Esophagus squamous epithelium (tissue), 4 donors: ENCODE measurements around the gene IMPG2.

Experiments
- CTCF ChIP-seq, 6 experiments: fragments of 450-650 bp in 4 of 6; fragments of 200-600 bp in 2 of 6; sonication (generic) in 2 of 6; IDR thresholded peaks; one replicate each; pipeline ENCODE4 v1.5.1; 2016 to 2019; ENCODE audit warnings: antibody characterized with exemption in 6 of 6, mild to moderate bottlenecking in 4 of 6, moderate library complexity in 4 of 6
- POLR2A ChIP-seq, 4 donors: fragments of 450-650 bp; IDR thresholded peaks; one replicate each; pipeline ENCODE4 v1.6.1; 2017; ENCODE audit warnings: antibody characterized with exemption in 4 of 4, mild to moderate bottlenecking in 4 of 4, moderate library complexity in 3 of 4

- TF ChIP-seq CTCF (IDR thresholded peaks at IDR 0.05) (no peak), POLR2A (IDR thresholded peaks at IDR 0.05) (no peak)
Observed at GRCh38 chr3:101253396-101253795, 67.0 kb downstream of the IMPG2 start.
